ENCODE data around the gene SRMS.

The SRMS gene

DNA sequence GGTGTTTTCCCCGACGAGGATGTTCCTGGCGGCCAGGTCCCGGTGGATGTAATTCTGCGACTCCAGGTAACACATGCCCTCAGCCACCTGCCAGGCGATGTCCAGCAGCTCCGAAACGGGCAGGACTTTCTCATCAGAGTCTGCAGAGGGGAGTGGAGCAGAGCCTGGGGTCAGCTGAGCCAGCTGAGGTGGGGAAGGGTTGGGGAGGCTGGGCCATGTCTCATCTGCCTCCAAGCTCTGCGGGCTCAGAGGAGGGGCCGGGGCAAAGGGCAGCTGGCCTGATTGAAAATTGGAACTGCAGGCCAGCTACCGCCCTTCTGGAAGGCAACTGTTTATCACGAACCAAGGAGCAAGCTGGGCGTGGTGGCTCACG lies 16.8 kb downstream of the SRMS start:
- no peak overlapping the region for H3K4me3 ChIP-seq (replicated peaks in 1 of 2; ENCODE audit: low read depth in 2 of 2, low read length in 2 of 2)
- TF ChIP-seq, protein P1, sequence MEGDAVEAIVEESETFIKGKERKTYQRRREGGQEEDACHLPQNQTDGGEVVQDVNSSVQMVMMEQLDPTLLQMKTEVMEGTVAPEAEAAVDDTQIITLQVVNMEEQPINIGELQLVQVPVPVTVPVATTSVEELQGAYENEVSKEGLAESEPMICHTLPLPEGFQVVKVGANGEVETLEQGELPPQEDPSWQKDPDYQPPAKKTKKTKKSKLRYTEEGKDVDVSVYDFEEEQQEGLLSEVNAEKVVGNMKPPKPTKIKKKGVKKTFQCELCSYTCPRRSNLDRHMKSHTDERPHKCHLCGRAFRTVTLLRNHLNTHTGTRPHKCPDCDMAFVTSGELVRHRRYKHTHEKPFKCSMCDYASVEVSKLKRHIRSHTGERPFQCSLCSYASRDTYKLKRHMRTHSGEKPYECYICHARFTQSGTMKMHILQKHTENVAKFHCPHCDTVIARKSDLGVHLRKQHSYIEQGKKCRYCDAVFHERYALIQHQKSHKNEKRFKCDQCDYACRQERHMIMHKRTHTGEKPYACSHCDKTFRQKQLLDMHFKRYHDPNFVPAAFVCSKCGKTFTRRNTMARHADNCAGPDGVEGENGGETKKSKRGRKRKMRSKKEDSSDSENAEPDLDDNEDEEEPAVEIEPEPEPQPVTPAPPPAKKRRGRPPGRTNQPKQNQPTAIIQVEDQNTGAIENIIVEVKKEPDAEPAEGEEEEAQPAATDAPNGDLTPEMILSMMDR (IDR thresholded peaks at IDR 0.05; ENCODE audit: low read depth, low read length): no peak
- no peak for DNase-seq (ENCODE audit: low read depth in 2 of 2)

DNA sequence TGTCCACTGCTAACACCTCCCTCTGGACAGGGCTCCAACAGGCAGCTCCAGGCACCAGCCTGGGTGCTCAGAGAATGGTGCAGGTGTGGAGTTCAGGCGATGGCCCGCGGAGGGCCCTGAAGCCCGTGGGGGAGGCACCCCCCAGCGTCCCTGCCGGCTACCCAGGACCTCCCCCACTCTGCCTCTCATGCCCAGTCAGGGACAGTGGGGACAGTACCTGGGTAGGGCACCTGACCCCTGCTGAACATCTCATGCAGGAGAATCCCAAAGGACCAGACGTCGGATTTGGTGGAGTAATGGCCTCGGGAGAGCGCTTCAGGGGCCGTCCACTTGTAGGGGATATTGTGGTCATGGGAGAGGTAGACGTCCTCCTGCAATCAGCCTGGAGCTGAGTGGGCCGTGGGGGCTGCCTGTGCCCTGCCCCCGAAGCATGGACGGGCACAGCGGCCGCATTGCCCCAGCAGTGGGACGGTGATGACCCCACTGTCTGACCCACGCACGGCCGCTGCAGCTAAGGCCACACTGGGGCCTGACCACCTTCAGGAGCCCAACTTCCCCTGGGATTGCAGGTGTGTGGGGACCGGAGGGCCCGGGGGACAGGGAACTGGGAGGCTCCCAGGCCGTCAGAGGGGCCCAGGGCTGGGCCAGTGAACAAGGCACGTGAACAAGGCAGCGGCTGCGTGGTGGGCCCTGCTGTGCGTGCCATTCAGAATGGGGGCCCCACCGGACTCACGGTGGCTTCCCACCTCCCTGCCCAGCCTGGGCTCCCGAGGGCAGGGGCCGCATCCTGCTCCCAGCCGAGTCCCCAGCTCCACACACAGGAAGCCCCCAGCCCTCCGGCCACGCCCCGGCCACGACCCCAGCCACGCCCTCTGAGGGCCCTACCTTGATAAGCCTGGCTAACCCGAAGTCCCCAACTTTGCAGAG lies 17.4 kb downstream of the SRMS start:
- no peak for DNase-seq (ENCODE audit: low read depth in 2 of 2)
- TF ChIP-seq, protein P1 (IDR thresholded peaks at IDR 0.05; ENCODE audit: low read depth, low read length): no peak
- no peak overlapping the region for H3K4me3 ChIP-seq (replicated peaks in 1 of 2; ENCODE audit: low read depth in 2 of 2, low read length in 2 of 2)

DNA sequence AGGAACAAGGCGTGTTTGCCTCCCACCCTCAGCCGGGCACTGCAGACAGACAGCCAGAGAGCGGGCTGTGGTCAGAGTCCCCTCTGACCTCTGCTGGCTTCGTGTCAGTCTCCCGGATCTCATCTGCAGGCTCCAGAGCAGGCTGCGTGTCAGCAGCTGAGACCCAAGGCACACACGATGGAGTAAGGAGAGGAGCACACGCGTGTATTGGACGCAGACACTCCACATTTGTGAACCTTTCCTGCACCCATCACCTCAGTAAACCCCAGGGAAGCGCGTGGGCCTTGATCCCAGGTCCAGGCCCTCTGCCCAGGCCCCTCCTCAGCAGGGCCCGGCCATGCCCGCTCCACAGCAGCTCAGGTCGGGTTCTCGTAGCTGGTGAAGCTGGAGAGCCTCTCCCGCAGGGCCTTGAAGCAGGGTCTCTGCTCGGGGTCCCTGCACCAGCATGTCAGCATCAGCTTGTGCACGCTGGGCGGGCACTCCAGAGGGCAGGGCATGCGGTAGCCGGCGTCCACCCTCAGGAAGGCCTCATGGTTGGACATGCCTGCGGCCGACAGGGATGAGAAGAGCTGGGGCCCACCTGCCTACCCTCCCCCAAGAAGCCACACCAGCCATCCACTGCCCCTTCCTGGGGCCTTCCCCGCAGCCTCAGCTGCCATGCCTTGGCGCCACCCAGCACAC lies 18.2 kb downstream of the SRMS start:
- no peak overlapping the region for H3K4me3 ChIP-seq (replicated peaks in 1 of 2; ENCODE audit: low read depth in 2 of 2, low read length in 2 of 2)
- no peak for DNase-seq (ENCODE audit: low read depth in 2 of 2)
- TF ChIP-seq, protein P1 (IDR thresholded peaks at IDR 0.05; ENCODE audit: low read depth, low read length): no peak

DNA sequence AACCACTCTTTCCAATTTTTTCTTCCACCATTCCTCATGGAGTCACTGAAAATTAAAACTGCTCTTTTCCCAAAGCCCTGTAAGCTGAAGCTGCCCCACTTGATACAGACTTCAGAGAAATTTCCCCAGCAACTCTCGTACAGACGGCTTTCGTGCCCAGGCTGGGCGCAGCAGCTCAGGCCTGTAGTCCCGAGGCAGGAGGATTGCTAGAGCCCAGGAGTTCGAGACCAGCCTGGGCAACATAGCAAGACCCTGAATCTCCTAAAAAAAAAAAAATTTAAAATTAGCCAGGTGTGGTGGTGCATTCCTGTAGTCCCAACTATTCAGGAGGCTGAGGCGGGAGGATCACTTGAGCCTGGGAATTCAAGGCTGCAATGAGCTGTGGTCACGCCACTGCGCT lies 20.4 kb downstream of the SRMS start:
- no peak for DNase-seq (ENCODE audit: low read depth in 2 of 2)
- H3K4me3 ChIP-seq (replicated peaks in 1 of 2; ENCODE audit: low read depth in 2 of 2, low read length in 2 of 2): no peak overlapping the region
- TF ChIP-seq, protein P1 (IDR thresholded peaks at IDR 0.05; ENCODE audit: low read depth, low read length): no peak

DNA sequence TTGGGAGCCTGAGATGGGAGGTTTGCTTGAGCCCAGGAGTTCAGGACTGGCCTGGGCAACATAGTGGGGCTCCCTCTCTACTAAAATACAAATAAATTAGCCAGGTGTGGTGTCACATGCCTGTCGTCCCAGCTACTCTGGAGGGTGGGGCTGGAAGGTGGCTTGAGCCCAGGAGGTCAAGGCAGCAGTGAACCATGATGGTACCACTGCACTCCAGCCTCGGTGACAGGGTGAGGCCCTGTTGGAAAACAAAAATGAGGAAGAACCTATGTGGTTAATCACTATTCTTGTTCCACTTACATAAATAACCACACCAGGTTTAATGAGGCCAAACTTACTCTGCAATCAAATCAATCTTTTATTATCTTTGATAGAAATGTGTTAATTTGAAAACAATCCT lies 21.6 kb downstream of the SRMS start:
- TF ChIP-seq, protein P1 (IDR thresholded peaks at IDR 0.05; ENCODE audit: low read depth, low read length): no peak
- no peak overlapping the region for H3K4me3 ChIP-seq (replicated peaks in 1 of 2; ENCODE audit: low read depth in 2 of 2, low read length in 2 of 2)
- no peak for DNase-seq (ENCODE audit: low read depth in 2 of 2)

DNA sequence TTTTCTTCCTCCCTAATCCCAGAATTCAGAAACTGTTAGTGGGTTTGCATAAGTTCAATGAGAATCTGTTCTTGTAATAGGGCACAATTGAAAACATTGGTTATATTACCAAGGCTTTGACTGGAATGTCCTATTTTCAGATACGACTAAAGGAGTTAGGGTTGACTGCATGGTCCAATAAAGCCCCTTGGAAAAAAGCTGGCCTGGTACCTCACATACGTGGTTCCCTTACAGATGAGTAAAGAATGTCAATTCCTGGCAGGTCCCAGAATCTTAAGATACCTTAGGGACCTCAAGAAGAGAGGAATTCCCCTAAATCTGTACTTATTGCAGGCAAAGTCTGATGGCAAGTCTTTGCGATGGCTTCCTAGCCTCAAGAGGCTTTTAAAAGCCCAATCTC lies 22.4 kb downstream of the SRMS start:
- TF ChIP-seq, protein P1 (IDR thresholded peaks at IDR 0.05; ENCODE audit: low read depth, low read length): no peak
- DNase-seq (ENCODE audit: low read depth in 2 of 2): peak in 1 of 2 donors; percentile 18
- no peak overlapping the region for H3K4me3 ChIP-seq (replicated peaks in 1 of 2; ENCODE audit: low read depth in 2 of 2, low read length in 2 of 2)
